GF-D8 (cell line): Measurements from ENCODE around the gene LRRC4B.
"Not testable (repeated sequence)": the region's sequence is repeated elsewhere in the genome, so short reads cannot be mapped to it uniquely, and the experiment has no call there.

Source experiments
- DNase-seq: peaks from one replicate; lab custom pipeline; 2025; lab: John Stamatoyannopoulos, UW

Gene LRRC4B

GRCh38 chr19:50567882-50568727 lies at the start of gene LRRC4B:
LRRC4B (minus strand) TSS chr19:50568435; CDS start chr19:50548838, 19,597 bp downstream.
- DNase-seq: no peak

GRCh38 chr19:50612504-50613404 lies 44.5 kb upstream of the LRRC4B start:
- DNase-seq: not testable (repeated sequence)

GRCh38 chr19:50607874-50608785 lies 39.9 kb upstream of the LRRC4B start:
- DNase-seq: peak; percentile 39

DNA sequence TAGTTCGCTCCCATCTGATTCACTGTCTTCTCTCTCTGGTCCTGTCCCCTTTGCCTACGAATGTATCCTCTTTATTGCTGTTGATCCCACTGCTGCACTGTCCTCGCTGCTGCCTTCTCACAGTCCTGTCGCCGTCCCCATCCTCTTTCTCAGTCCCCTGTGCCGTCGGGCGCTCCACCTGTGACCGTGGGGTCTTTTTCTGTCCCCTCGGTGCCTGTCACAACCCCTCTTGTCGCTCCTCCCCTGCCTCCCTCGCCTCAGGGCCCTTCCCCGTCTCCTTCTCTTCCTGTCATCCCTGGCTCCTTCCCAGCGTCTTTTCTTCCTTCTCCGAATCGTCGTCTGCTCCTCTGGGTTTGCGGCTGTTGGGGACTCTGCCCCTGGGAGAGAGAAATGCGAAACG lies 39.2 kb upstream of the LRRC4B start:
- DNase-seq: no peak

- not testable (repeated sequence) for DNase-seq
Measured at GRCh38 chr19:50606059-50606836, 38.0 kb upstream of the LRRC4B start.

- not testable (repeated sequence) for DNase-seq
Measured at GRCh38 chr19:50604264-50605073, 36.2 kb upstream of the LRRC4B start.

GRCh38 chr19:50602935-50603334 lies 34.7 kb upstream of the LRRC4B start:
- DNase-seq: no peak

DNA sequence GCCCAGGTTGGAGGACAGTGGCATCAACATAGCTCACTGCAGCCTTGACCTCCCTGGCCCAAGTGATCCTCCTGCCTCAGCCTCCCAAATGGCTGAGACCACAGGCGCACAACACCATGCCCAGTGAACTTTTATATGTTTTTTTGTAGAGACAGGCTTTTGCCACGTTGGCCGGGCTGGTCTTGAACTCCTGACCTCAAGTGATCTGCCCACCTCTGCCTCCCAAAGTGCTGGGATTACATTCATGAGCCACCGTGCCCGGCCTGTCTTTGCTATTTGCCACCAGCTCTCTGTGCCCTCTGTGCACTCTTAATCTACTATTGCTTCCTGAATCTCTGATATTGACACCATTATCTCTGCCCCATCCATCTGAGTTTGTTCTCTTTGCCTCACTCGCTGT lies 34.3 kb upstream of the LRRC4B start:
- DNase-seq: no peak

DNA sequence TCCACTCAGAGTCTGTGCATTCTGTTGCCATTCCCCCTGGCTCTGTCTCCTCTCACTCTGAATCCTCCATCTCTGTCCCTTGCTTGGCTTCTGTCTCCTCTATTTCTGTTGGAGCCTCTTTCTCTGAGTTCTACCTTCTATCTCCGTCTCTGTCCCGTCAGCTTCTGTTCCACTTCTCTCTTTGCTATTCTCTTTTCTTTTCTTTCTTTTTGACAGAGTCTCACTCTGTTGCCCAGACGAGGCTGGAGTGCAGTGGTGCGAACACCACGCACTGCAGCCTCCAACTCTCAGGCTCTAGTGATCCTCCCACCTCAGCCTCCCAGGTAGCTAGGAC lies 33.8 kb upstream of the LRRC4B start:
- no peak for DNase-seq

DNA sequence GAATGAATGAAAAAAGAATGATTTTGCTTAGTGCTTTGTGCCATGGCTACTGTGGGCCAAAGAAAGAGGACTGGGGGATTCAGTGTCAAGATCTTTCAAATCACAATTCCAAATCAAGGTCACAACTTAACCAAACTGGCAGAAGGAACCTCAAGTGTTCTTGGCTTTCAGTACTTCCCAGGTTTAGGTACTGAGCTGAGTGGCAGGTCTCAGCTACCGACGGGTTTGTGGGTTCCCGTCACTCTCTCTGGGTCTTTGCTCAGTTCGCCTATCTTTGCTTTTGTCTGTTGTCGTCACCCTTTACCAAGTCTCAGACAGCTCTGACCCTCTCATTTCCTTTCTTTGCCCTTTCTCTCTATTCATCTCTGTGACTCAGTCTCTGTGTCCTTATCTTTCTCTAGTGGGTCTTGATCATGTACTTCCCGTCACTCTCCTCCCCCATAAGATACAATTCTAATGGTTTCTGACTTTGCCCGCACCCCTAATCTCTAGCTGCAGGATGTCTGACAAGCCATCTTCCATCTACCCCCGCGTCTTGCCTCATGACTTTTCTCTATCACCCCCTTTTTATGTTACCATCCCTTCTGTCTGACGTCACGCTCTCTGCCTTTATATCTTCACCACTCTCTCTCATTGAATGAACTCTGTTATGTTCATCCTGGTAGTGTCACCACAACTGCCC lies 33.3 kb upstream of the LRRC4B start:
- DNase-seq: no peak

GRCh38 chr19:50599427-50599826 lies 31.2 kb upstream of the LRRC4B start:
- no peak for DNase-seq

GRCh38 chr19:50590191-50590590 lies 22.0 kb upstream of the LRRC4B start:
- no peak for DNase-seq

DNA sequence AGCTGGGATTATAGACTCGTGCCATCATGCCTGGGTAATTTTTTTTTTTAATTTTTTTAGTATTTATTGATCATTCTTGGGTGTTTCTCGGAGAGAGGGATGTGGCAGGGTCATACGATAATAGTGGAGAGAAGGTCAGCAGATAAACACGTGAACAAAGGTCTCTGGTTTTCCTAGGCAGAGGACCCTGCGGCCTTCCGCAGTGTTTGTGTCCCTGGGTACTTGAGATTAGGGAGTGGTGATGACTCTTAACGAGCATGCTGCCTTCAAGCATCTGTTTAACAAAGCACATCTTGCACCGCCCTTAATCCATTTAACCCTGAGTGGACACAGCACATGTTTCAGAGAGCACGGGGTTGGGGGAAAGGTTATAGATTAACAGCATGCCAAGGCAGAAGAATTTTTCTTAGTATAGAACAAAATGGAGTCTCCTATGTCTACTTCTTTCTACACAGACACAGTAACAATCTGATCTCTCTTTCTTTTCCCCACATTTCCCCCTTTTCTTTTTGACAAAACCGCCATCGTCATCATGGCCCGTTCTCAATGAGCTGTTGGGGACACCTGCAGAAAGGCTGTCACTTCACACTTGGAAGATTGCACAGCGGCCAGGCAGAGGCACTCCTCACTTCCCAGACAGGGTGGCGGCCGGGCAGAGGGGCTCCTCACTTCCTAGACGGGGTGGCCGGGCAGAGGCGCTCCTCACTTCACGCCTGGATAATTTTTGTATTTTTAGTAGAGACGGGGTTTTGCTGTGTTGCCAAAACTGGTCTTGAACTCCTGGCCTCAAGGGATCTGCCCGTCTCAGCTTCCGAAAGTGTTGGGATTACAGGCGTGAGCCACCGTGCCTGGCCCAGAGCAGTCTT lies 13.8 kb upstream of the LRRC4B start:
- not testable (repeated sequence) for DNase-seq

DNA sequence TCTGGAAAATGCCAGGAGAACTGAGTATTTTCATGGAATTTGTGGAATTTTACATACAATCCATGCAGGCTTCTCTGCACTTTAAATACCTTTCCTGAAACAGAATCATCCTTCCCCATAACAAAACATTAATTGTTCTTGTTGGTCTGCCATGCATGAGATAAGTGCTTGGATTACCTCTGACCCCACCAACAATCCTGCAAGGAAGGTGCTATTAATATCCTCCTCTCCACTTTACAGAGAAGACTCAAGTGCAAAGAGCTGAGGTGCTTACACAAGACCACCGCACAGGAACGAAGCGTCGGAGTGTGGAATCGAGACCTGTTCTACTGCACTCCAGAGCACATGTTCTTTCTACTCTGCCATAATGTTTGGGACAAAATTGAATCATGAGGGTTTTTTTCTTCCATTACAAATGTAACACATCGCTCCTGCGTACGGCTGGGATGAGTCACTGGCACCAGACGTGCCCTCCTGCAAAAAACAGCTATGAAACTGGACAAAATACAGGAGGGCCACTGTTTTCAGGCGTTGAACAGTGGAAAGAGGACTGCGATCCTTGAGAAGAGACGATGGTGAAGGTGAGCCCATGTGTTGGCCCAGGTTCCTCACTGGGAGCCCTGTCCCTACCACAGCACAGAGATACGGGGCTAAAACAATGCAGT lies 12.9 kb upstream of the LRRC4B start:
- DNase-seq: no peak

GRCh38 chr19:50580240-50580639 lies 12.0 kb upstream of the LRRC4B start:
- no peak for DNase-seq

- DNase-seq: not testable (repeated sequence)
Measured at GRCh38 chr19:50576769-50577168, 8.5 kb upstream of the LRRC4B start.

GRCh38 chr19:50573741-50574461 lies 5.7 kb upstream of the LRRC4B start:
- no peak for DNase-seq
